Astrocyte of the hippocampus (primary cell): ENCODE measurements around the gene PEMT.

Source experiments
- DNase-seq: peaks from one replicate; pipeline ENCODE4 v3.0.0; 2011; ENCODE audit warnings: low read depth, low spot score

Gene PEMT

DNA sequence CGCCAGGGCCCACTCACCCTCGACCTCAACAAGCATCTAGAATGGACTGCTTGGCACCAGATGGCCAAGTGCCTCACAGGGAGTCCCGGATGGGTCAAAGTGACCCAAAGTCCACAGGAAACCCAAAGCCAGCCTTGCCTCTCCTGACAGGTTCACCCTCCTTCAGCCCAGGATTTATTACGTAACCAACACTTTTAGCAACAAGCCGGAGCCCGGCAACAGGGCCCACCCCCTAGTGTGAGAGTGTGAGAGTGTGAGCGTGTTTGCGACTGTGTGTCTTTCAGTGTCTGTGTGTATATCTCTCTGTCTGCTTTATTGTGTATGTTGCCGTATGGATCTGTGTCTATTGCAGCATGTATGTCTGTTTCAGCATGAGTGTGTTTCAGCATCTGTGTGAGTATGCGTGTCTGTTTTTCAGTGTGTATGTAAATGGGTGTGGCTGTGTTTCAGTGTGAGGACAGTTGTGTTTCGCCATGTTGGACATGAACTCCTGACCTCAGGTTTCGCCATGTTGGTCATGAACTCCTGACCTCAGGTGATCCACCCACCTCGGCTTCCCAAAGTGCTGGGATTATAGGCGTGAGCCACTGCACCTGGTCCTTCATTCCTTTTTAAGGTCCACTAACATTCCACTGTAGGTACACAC, 13.7 kb upstream of the PEMT start:
- no peak for DNase-seq

DNA sequence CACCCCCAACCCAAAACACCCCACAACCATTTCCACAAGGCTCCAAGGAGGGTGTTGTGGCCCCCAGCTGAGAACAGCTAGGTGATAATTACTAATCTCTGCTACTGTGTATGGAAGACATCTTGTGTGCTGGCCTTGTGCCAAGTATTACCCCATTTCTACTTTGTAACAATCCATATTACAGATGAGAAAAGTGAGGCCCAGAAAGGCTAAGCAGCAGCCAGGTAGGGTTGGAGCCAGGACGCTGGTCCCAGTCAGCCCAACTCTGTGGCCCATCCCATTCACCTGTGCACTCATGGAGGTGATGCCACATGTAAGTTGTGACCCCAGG, 12.4 kb upstream of the PEMT start:
- DNase-seq = no peak

DNA sequence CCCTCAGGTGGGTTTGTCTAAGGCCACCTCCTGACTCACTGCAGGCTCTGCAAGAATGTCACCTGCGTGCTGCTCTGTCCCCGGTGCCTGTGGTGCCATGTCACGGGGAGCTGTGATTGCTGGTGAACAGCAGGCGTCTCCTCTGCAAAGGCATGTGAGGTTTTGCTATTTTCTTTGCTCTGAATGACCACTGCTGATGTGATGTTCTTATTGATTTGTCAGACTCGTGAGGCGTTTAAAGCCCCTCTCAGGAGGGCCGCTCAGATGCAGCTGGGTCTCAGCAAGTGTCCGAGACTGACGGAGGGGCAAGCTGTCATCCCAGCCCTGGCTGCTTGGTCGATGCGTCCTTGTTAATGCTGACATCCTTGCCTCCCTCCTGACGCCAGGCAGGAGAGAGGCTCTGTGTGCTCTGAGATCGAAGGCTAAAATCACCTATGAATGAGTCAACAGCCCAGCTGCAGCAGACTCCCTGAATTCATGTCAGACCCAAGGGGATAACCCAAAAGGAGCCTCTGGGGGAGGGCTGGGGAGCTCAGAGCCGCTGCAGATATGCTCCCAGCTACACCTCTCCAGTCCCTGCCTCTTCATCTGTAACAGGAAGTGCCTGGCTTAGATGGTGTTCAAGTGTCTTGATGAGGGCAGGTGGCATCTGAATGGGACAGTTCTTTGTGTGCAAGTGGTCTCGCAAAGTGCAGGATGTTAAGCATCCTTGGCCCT, 11.8 kb upstream of the PEMT start:
- no peak for DNase-seq

DNA sequence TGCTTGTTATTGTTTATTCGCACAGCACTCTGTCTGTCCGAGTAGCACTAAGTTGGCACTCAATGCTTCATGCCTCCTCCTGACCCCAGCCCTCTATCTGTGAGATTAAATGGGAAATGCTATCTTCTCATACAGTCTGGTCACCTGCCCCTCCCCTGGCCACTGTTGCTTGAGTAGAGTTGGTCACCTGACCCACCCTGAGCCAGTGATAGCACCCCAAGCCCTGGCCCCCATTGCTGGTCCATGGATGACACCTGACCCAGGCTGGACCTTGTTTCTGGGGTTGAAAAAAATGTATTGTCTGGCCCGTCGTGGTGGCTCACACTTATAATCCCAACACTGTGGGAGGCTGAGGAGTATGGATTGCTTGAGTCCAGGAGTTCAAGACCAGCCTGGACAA, 8.5 kb upstream of the PEMT start:
- no peak for DNase-seq

DNA sequence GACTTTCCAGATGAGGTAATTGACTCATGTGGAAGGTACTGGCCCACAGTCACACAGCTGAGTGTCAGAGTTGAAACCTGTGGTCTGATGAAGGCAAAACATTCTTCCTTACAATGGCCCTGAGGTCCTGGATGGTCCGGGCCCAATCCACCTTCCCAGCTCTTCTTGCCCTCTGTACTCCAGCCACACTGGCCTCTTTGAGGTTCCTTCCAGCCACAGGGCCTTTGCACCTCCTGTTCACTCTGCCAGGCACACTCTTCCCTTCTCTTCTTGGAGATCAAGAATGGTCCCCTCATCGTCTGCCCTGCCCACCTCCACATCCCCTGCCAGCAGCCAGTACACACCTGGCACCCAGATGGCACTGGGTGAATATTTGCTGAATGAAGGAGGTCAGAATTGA, 6.5 kb upstream of the PEMT start:
- DNase-seq = no peak

DNA sequence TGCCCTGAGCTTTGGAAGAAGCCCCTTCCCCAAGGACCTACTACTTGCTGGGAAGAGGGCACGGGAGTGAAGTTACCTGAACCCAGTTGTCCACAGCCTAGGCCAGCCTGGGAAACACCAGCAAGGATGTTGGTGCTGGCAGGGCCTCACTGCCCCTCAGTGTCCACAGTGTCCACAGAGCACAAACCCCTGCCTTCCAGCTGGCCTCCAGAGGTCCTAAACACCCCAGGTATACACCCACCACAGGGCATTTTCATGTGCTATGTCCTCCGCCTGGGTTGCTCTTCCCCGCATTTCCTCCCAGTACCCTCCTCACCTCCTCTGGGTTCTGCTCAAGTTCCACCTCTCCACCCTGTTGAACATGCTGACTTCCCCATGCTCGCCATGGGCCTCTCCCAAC, 4.2 kb upstream of the PEMT start:
- no peak for DNase-seq

DNA sequence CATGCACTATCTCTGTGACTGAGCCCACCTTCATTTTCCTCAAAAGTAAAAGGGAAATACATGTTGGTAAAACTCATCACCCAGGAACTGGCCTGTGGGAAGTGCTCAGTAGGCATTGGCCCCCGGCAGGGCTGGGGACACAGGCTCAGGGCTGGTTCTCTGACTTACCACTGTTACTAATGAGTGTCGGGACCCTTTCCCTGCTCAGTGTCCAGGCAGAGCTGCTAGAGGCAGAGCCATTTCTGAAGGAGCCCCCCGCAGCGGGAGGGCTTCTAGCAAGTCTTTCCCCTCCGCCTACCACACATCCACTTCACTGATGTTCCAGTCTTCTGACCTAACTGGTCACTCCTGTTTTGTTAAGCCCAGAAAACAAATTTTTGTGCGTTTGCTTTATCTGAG, 1.7 kb upstream of the PEMT start:
- no peak for DNase-seq

DNA sequence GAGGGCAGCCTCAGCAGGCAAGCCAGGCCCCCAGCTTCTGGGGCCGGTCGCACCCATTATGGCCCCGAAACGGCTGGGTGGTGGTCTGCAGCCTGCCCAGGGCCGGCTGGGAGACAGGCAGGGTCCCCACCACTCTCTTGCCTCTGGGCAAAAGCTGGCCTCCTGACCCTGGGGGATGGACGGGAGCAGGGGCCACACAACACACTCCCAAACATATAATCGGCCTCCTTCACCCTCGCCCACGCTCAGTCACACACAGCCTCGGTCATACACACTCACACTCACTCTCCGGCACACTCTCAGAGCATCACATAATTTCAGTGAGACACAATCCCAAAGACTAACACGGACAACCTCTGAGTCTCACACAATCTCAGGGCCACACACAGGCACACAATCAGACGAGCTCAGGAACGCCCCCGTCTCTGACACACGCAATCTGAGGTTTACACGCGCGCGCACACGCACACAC, 589 bp downstream of the PEMT start:
- DNase-seq = no peak

DNA sequence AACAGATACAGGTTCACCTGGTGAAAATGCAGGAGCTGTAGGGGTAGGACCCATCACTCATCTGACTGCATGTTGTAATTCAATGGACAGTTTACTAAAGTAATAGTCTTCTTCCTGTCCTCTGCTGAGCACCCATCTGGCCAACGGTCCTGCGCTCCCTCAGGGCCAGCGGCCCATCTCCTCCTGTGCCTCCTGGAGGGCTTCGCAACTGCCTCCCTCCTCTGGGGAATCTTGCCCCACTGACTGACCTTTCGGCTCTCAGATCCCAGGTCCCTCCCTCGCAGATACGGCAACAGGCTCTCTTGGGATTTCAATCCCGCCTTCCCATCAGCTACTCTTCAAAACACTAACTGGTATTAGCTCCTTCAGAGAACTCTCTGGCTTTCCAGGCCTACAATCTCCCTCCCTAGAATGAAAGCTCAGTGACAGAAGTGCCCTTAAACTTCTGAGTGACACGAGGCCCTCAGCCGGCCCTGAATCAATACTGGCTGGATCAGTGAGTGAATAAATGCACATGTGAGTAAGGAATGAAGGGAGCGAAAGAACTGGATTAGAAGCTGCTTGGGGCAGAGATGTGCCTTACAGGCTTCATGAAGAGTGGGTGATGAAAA, 1.3 kb downstream of the PEMT start:
- no peak for DNase-seq

DNA sequence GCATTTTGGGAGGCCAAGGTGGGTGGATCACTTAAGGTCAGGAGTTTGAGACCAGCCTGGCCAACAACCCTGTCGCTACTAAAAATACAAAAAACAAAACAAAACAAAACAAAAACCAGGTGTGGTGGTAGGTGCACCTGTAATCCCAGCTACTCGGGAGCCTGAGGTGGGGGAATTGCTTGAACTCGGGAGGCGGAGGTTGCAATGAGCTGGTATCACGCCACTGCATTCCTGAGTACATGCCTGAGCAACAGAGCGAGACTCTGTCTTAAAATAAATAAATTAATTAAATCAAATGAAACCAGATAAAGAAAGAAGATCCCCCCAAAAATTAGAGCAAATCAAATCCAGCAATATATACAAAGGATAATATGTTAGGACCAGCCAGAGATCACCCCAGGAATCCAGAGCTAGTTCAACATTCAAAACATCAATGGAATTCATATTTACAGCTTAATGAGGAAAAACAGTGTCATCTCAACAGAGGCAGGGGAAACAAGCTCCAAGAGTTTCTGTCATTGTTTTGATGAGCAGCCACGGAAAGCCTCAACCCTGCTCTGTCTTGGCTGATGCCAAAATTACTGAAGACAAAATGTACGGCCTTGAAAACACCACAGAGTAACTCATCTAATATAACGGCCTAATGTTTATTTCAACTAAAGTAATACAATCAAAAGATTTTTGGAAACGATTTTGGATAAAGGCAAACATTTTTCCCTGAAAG, 3.7 kb downstream of the PEMT start:
- no peak for DNase-seq

DNA sequence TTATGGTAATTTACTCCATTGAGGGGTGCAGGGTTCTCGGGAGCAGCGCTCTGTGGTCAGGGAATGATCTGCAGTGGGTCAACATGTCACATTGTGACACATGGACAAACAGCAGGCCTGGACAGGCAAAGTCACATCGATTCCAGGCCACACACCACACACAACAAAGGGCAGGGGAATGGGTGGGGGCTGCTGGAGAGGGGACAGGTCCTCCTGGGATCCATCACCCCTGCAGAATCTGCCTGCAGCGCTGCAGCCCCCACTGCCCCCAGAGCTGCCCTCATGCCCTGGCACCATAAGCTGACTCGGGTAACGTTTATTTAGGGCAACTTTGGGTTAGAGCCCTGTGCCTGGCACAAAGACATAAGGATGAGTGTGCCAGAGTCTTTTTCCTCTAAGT, 9.1 kb downstream of the PEMT start:
- no peak for DNase-seq

DNA sequence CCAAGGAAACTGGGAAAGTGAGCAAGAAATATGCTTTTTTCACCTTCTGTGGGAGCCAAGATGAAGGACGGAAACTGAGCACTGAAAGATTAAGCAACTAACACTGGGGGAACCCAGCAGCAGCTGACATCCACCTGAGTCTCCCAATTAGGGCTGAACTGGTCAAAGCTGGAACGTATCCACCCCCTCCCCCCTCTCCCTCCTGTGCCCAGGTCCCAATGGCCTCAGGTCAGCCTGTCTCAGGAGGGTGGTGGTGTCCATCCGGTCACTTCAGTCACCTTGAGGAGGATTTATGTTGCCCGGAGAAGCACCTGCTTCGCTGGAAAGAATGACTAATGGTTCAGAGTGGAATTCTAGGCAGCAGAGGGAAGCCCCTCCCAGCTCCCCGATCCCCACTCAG, 10.0 kb downstream of the PEMT start:
- no peak for DNase-seq

DNA sequence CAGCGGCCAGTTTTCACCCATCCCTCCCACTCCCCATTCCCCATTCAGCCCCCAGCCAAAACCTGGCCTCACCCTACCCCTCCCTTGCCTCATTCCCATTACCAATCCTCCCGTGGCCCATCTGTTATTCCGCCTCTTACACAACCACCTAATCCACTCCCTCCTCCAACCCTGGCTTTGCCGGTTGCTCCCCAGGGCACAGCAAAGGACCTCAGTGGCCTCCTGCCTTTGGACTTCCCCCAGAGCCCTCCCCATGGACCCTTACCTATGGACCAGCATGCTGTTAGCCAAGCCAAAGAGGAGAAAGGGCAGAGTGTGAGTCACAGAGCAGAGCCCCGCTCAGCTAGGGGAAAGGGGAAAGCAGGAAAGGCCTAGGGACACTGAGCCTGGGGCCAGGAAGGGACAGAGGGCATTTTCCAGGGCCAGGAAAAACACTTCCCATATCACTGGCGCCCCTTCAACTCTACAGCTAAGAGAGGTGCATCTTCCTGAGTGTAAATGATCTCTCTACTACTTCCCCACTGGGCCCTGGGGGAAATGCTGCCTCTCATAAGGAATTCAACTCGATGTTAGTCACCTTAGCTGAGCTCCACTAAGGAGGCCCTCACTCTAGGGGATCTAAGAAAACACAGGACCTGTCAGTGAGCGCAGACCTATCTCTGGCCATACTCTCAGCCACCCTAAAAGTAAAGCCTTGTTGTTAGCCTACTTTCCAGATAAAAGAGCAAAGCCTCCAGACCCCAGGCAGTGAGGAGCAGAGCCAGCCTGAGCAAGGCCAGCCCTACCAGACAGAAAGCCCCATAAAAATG, 10.6 kb downstream of the PEMT start:
- DNase-seq = no peak

DNA sequence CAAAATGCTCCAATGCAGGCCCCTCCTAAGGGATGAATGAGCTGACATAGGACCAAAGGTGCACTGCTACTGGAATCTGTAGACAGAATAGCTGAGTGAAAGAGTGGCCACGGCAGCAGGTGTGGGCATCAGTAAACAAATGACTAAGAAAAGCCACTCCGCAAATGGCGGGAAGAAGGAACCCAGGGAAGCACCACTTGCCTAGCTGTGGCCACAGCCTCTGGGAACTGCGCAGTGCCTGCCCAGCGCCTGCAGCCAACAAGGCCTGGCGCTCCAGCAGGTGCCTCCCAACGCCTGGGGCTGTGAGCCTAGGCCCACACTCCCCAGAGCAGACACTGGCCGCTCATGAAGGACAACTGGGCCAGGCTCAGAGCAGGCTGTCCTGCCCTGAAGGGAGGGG, 11.8 kb downstream of the PEMT start:
- DNase-seq = no peak

DNA sequence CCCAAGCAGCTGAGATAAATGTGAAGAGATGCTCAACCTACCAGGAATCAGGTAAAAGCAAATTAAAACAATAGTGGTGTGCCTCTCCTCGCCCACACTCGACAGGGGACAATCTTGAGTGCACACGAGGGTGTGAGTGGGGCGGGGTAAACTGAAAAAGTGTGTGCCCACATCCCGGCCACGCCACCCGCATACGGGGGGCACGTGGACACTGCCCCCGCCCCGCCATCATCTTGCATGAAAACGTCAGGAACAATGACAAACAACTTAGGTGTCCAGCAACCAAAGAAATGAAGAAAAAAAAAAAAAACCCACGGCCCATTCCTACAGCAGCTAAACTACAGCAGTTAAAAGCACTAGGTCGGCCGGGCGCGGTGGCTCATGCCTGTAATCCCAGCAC, 14.1 kb downstream of the PEMT start:
- no peak for DNase-seq

DNA sequence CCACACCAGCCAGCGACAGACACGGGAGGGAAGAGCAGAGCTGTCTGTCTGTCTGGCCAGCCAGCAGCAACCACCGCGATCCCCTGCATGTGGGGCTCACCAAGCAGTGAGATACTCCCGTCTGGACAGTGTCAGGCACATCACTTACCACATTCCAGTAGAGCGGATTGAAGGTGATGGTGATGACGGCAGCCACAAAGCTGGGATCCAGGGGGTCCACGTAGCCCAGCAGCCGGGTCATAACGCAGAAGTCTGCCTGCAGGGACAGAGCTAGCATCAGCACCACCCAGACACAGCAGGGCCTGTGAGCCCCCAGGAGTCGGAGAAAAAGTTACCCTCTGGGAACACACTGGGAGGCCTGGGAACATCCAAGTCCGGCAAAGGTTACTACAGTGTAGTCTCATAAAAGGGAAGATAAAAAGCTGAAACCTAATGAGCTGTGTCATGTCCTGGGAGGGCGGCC, 14.7 kb downstream of the PEMT start:
- DNase-seq = no peak

DNA sequence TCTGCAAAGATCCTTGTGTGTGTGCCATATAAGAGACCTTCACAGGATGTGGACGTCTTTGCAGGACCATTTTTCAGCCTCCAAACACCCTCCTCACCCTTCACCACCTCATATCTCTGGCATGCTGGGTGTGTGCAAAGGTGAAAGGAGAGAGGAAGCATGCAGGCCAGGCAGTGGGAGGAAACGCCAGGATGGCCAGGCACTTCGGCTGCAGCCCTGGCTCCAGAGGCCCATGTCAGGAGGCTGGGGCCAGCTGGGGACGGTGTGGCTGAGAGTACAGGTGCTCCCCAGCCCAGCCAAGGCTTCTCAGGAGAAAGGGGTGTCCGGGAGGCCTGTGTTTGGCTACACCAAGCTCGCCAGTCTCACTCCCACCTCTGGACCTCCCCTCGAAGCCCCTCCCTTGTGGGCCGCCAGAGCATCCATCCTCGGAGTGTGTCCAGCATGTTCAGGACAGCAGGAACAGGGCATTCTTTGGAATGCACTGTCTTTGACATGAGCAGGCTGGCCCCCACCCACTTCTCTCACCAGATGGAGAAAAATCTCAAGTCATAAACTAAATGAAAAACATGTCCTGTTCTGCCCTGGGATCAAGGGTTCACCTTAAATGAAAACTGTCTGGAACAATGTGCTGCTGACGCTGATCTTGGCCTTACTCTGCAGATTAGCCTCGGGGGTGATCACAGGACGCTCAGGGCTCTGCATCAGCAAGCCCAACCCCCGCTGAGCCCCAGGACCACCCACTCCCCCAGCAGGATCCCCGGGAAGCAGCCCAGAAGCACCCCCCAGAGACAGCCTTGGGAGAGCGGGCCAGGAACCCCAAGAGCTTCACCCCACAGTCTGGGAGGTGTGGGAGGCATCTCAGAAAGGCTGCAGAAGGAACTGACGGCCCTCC, 15.9 kb downstream of the PEMT start:
- DNase-seq = no peak

DNA sequence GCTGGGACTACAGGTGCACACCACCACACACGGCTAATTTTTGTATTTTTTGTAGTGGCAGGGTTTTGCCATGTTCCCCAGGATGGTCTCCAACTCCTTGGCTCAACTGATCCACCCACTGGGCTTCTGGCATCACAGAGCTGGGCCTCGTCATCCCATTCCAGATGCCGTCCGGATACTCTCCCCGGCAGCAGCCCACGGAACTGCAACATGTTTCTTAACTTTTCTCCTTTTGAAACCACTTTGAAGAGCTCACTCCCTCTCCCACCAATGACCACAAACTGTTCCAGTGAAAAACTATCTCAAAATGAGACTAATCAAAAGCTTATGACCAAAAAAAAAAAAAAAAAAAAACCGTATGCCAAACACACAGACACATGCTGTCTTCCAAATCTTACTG, 17.6 kb downstream of the PEMT start:
- DNase-seq = no peak

DNA sequence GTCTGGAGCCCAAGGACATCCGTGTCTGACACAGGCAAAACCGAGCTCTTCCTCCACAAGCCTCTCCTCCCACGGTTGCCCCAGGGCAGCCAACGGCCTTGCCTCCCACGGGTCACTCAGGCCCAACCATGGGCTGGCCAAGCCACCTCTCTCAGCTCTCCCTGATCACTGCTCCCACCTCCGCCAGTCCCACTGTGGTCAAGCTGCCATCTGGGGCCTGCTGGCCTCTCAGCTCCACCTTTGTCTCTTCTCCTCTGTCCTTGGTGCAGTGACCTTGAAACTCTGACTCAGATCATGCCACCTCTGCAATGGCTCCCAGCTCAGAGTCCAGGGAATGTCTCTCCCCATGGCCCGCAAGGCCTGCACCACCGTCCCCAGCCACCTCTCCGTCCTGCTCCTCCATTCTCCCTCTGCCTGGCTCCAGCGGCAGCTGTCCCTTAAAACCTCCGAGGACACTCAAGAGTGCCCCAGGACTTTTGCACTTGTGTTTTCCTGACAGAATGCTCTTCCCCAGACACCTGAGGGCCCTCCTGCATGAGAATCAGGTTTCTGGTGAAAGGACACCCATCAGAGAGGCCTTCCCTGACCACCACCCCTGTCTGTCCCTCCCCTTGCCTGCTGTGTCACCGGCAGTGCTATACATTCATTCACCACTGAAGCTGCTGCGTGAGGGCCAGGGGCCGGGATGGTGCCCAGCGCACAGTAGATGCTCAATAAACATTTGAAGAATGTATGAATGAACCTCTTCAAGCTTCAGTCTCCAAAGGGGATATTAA, 19.3 kb downstream of the PEMT start:
- DNase-seq = no peak
